Sigmoid colon (tissue), 4 donors: ENCODE results near the gene RXYLT1.

Source experiments
- POLR2A ChIP-seq, 2 donors: fragments of 450-650 bp; IDR thresholded peaks; one replicate each; pipeline ENCODE4 v1.6.1; 2016; ENCODE audit warnings: antibody characterized with exemption in 2 of 2, mild to moderate bottlenecking in 2 of 2, moderate library complexity in 2 of 2
- POLR2AphosphoS5 ChIP-seq, 4 donors: sonication (generic); formaldehyde crosslinking; IDR thresholded peaks; one replicate each; pipeline ENCODE4 v1.6.1; 2017; ENCODE audit warnings: antibody characterized with exemption in 4 of 4
- TF ChIP-seq, protein P1 (sequence below), 4 experiments: fragments of 450-650 bp in 3 of 4; fragments of 200-600 bp in 1 of 4; IDR thresholded peaks; one replicate each; pipeline ENCODE4 v1.5.1; 2016 to 2019; ENCODE audit warnings: antibody characterized with exemption in 4 of 4, mild to moderate bottlenecking in 3 of 4, moderate library complexity in 2 of 4

DNA sequence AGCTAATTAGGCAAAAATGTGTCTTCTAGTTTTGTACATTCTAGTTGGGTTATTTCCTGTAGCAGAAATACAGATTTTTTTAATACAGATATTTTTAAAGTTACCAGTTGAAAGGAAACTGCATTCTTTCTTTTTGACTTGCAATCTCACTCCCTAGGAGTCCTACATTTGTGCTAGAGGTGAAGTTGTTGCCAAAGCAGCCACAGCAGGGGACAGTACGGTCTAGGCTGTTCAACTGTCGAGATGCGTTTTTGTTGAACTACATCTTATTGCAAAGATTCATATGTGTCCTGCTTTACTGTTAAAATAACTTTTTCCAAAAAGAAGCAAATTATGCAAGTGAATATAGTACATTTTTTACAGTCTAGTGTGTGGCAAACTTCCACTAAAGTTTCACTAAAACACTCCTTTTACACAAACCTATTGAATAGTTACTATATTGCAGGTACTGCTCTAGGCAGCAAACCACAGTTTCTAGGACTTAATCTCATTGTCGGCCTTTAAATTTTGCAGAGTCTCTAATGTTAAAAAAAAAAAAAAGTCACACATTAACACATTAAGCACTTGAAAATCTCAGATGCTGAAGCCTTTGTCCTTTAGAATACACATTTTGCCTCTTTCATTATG is 34.5 kb downstream of the RXYLT1 start:
- TF ChIP-seq, protein P1, sequence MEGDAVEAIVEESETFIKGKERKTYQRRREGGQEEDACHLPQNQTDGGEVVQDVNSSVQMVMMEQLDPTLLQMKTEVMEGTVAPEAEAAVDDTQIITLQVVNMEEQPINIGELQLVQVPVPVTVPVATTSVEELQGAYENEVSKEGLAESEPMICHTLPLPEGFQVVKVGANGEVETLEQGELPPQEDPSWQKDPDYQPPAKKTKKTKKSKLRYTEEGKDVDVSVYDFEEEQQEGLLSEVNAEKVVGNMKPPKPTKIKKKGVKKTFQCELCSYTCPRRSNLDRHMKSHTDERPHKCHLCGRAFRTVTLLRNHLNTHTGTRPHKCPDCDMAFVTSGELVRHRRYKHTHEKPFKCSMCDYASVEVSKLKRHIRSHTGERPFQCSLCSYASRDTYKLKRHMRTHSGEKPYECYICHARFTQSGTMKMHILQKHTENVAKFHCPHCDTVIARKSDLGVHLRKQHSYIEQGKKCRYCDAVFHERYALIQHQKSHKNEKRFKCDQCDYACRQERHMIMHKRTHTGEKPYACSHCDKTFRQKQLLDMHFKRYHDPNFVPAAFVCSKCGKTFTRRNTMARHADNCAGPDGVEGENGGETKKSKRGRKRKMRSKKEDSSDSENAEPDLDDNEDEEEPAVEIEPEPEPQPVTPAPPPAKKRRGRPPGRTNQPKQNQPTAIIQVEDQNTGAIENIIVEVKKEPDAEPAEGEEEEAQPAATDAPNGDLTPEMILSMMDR (IDR thresholded peaks at IDR 0.05), result no peak
- TF ChIP-seq POLR2A (IDR thresholded peaks at IDR 0.05) (no peak), POLR2AphosphoS5 (IDR thresholded peaks at IDR 0.05) (no peak)
